ENCODE measurements around the gene MRPL52. TPM values are rescaled to one million over a fixed set of nuclear protein-coding genes. Genes with fewer than 3 reads are reported as not detected.

MRPL52 gene
- total and polyA plus RNA-seq, 10 of the 15 experiments (the other 5 are each of a cell fraction or from before 2014, with no cell fraction given) = 51.7 to 541 (median 142) TPM

- Histone ChIP-seq H3K4me1 (ENCODE audit: control insufficient read depth, insufficient read depth, low read length) (peaks cover 2% of the 10 kb centered on the region; the same call in 1 of the 2 replicates), H3K9ac (ENCODE audit: control insufficient read depth, insufficient read depth, low read length) (no peak overlapping the region), H3K4me2 (ENCODE audit: control insufficient read depth, insufficient read depth) (no peak overlapping the region), H3K36me3 (ENCODE audit: control insufficient read depth in 2 of 2, insufficient read depth in 2 of 2, low read length in 1 of 2) (peaks cover 22 to 30% of the 10 kb centered on the region in 2 experiments), H3K9me3 (replicated peaks; ENCODE audit: control insufficient read depth, insufficient read depth, low read length) (no peaks in the 10 kb centered on the region), H3K27ac (ENCODE audit: control insufficient read depth, insufficient read depth) (no peak overlapping the region), H3K4me3 (no peak overlapping the region), H4K20me1 (ENCODE audit: control insufficient read depth, insufficient read depth) (no peaks in the 10 kb centered on the region), H3K27me3 (replicated peaks in 1 of 2; ENCODE audit: control insufficient read depth in 2 of 2, insufficient read depth in 2 of 2, low read length in 1 of 2) (no peaks in the 10 kb centered on the region), H2AFZ (ENCODE audit: control insufficient read depth, low read depth, low read length) (no peak overlapping the region), H3K79me2 (ENCODE audit: control insufficient read depth, insufficient read depth, low read length) (peaks cover 3% of the 10 kb centered on the region)
- ChIA-PET RAD21 (ENCODE audit: unreplicated experiment) (interaction anchor here (1.0 kb wide), 1 partner anchor 8 kb away, joined by 3 read pairs; no protein-coding TSS in a partner anchor), CTCF (interaction anchor here (1.3 kb wide), 1 partner anchor 10 kb away, joined by 3 read pairs; no protein-coding TSS in a partner anchor), SMC1A (ENCODE audit: uncharacterized antibody, unreplicated experiment) (no interaction called here), POLR2A (no interaction called here)
- ATAC-seq (no peak), DNase-seq (ENCODE audit: low read depth, low spot score) (no peak), FAIRE-seq (no peak)
- 91% methylated on average over 8 of the region's 8 CpGs for WGBS (ENCODE audit: insufficient coverage, insufficient replicate concordance, low lambda C conversion rate, missing lambda C conversion rate)
- in situ Hi-C loops (cut with MboI) (no loop called here), intact Hi-C loops (cut with micrococcal nuclease; ENCODE audit: unreplicated experiment) (no loop called here)
- no TSS peak for BruUV-seq (replicated peaks)
- TF ChIP-seq CUX1 (IDR thresholded peaks at IDR 0.05; ENCODE audit: insufficient replicate concordance, low read depth, low read length) (no peak), EZH2 (IDR thresholded peaks at IDR 0.05; ENCODE audit: borderline replicate concordance, control insufficient read depth, low read depth, low read length) (no peak), ZNF592 (IDR thresholded peaks at IDR 0.05) (no peak), SREBF2 (IDR thresholded peaks at IDR 0.05; ENCODE audit: low read length) (no peak), CHD4 (IDR thresholded peaks at IDR 0.05) (no peak), PBX3 (IDR thresholded peaks at IDR 0.05; ENCODE audit: insufficient replicate concordance, low read depth, low read length) (no peak), RB1 (IDR thresholded peaks at IDR 0.05; ENCODE audit: borderline replicate concordance) (no peak), IRF5 (IDR thresholded peaks at IDR 0.05; ENCODE audit: borderline replicate concordance) (no peak)
Observed at GRCh38 chr14:22878271-22879246, 48.9 kb downstream of the MRPL52 start.
